Smooth muscle cell (in vitro differentiated cells): ENCODE data around the gene CREB5. TPM values are rescaled to one million over a fixed set of nuclear protein-coding genes. Genes with fewer than 3 reads are reported as not detected.

Experiments used
- DNase-seq: peaks from one replicate; lab custom pipeline; 2025; ENCODE audit not compliant: unreplicated experiment; lab: John Stamatoyannopoulos, UW
- H2AFZ ChIP-seq: fragments of 200-600 bp; sonication (generic); 2 replicates; pipeline ENCODE4 v1.6.0; 2016; ENCODE audit warnings: antibody characterized with exemption, low read depth, mild to moderate bottlenecking
- H3F3A ChIP-seq: fragments of 200-600 bp; sonication (generic); 2 replicates; pipeline ENCODE4 v1.6.0; 2017; ENCODE audit warnings: antibody characterized with exemption, low read depth
- H3K27ac ChIP-seq: fragments of 200-600 bp; sonication (generic); 2 replicates; pipeline ENCODE4 v1.5.1; 2016; ENCODE audit warnings: low read depth, mild to moderate bottlenecking
- H3K27me3 ChIP-seq: fragments of 200-600 bp; sonication (generic); 2 replicates; pipeline ENCODE4 v1.6.1; 2016; ENCODE audit warnings: low read depth, mild to moderate bottlenecking
- H3K36me3 ChIP-seq: fragments of 200-600 bp; sonication (generic); 2 replicates; pipeline ENCODE4 v1.5.1; 2016; ENCODE audit warnings: low read depth
- H3K4me1 ChIP-seq: fragments of 200-600 bp; sonication (generic); 2 replicates; pipeline ENCODE4 v1.5.1; 2016; ENCODE audit warnings: low read depth
- H3K4me2 ChIP-seq: fragments of 200-600 bp; sonication (generic); 2 replicates; pipeline ENCODE4 v1.6.0; 2016; ENCODE audit warnings: mild to moderate bottlenecking
- H3K4me3 ChIP-seq: fragments of 200-600 bp; sonication (generic); 2 replicates; pipeline ENCODE4 v1.5.1; 2016; ENCODE audit warnings: mild to moderate bottlenecking
- H3K79me2 ChIP-seq: fragments of 200-600 bp; sonication (generic); 2 replicates; pipeline ENCODE4 v1.6.0; 2016; ENCODE audit warnings: low read depth, mild to moderate bottlenecking
- H3K9ac ChIP-seq: fragments of 200-600 bp; sonication (generic); 2 replicates; pipeline ENCODE4 v1.6.0; 2016; ENCODE audit warnings: low read depth
- H3K9me3 ChIP-seq: fragments of 200-600 bp; sonication (generic); replicated peaks from 2 replicates; pipeline ENCODE4 v1.5.1; 2016; ENCODE audit warnings: low read depth
- H4K20me1 ChIP-seq: fragments of 200-600 bp; sonication (generic); 2 replicates; pipeline ENCODE4 v1.6.0; 2016; ENCODE audit warnings: low read depth
- WGBS: methylation state at CpG from one replicate; pipeline ENCODE4 v1.1.7; 2016; ENCODE audit warnings: low lambda C conversion rate; 5-methylcytosine and 5-hydroxymethylcytosine counted together
- polyA plus RNA-seq: library from polyadenylated mRNA; unstranded; fragments of >200 nt; fragmentation: Nextera tagmentation; extraction: Ambion mirVana; gene quantifications from 2 replicates; pipeline ENCODE4 v1.2.1, GENCODE V29; 2016
- total RNA-seq: library from RNA; depleted of rRNA; stranded (reverse); fragments of >200 nt; gene quantifications from 2 replicates; pipeline ENCODE4 v1.2.3, GENCODE V29; 2014
- TF ChIP-seq, protein P1 (sequence below): fragments of 200-600 bp; sonication (generic); IDR thresholded peaks from 2 replicates; pipeline ENCODE4 v1.5.1; 2017; ENCODE audit warnings: borderline replicate concordance, mild to moderate bottlenecking, antibody characterized with exemption; ENCODE audit not compliant: insufficient read depth, poor library complexity, severe bottlenecking

Gene CREB5
- total and polyA plus RNA-seq, 2 experiments from 2014 or later: 6.2 to 18.2 TPM

DNA sequence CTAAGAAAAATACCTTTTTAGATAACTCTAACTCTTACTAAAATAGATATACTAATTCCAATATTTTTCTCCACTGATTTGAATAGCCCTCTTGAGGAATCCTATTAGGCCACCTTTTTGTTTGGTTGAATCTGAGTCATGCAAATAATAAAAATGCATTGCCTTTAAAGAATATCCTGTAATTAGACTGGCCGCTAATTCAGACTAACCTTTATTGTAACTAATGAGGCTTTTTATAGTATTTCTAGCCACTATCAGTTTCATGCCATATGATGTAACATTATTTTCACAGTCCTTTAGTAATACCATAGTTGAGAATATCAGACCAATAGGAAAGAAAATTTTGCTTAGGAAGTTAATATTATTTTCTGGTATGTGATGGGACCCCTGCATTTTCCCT lies 90.1 kb downstream of the CREB5 start:
- Histone ChIP-seq H3K27me3 (no peaks in the 10 kb centered on the region), H3K9ac (no peak overlapping the region), H3K9me3 (no peaks in the 10 kb centered on the region), H3K36me3 (no peaks in the 10 kb centered on the region), H2AFZ (no peak overlapping the region), H3K4me3 (no peak overlapping the region), H4K20me1 (no peaks in the 10 kb centered on the region), H3K4me1 (no peaks in the 10 kb centered on the region), H3F3A (no peaks in the 10 kb centered on the region), H3K27ac (no peak overlapping the region), H3K4me2 (no peak overlapping the region), H3K79me2 (no peaks in the 10 kb centered on the region)
- TF ChIP-seq, protein P1, sequence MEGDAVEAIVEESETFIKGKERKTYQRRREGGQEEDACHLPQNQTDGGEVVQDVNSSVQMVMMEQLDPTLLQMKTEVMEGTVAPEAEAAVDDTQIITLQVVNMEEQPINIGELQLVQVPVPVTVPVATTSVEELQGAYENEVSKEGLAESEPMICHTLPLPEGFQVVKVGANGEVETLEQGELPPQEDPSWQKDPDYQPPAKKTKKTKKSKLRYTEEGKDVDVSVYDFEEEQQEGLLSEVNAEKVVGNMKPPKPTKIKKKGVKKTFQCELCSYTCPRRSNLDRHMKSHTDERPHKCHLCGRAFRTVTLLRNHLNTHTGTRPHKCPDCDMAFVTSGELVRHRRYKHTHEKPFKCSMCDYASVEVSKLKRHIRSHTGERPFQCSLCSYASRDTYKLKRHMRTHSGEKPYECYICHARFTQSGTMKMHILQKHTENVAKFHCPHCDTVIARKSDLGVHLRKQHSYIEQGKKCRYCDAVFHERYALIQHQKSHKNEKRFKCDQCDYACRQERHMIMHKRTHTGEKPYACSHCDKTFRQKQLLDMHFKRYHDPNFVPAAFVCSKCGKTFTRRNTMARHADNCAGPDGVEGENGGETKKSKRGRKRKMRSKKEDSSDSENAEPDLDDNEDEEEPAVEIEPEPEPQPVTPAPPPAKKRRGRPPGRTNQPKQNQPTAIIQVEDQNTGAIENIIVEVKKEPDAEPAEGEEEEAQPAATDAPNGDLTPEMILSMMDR: no peak
- WGBS: 93% methylated on average over 1 of the region's 1 CpG
- DNase-seq: no peak

DNA sequence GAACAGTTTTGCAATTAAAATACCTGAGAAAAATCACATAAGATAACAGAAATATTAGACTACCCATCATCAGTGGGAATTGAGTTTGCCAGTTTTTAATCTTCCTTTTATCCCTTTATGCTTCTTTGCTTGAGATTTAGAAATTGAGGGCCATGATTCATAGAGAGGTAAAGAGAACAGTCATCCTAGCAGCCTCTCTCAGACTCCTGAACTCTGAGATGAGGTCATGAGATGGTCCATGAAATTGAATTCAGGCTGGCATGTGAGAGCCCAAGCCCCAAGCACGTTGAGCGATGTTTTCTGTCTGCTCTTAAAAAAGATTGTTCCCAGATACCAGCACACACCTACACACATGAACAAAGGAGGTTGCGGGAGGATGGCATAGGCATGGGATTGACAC lies 91.1 kb downstream of the CREB5 start:
- Histone ChIP-seq H2AFZ (no peak overlapping the region), H3F3A (no peaks in the 10 kb centered on the region), H3K27ac (no peak overlapping the region), H3K9me3 (no peaks in the 10 kb centered on the region), H3K79me2 (no peaks in the 10 kb centered on the region), H4K20me1 (no peaks in the 10 kb centered on the region), H3K27me3 (no peaks in the 10 kb centered on the region), H3K9ac (no peak overlapping the region), H3K4me1 (no peaks in the 10 kb centered on the region), H3K36me3 (no peaks in the 10 kb centered on the region), H3K4me3 (no peak overlapping the region), H3K4me2 (no peak overlapping the region)
- WGBS: 94% methylated on average over 3 of the region's 3 CpGs
- TF ChIP-seq, protein P1: no peak
- no peak for DNase-seq

DNA sequence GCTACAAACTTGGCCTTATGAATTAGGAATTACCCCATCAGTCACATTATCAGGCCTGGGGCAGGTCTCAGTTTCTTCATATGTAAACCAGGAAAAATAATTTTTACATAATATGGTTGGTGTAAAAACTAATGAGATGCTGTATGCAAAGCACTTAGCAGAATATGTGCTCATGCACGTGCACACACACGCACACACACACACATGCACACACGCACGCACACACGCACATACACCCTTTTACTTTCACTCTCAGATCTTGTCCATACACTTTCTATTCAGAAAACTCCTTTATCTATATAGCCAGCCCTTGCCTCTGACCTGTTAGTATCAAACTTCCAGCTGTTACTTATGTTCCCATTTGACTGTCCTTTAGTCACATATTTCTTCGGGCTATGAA lies 92.7 kb downstream of the CREB5 start:
- Histone ChIP-seq H3K9ac (no peak overlapping the region), H3K4me3 (no peak overlapping the region), H3F3A (no peaks in the 10 kb centered on the region), H3K4me2 (no peak overlapping the region), H3K36me3 (no peaks in the 10 kb centered on the region), H3K9me3 (no peaks in the 10 kb centered on the region), H2AFZ (no peak overlapping the region), H3K4me1 (no peaks in the 10 kb centered on the region), H4K20me1 (no peaks in the 10 kb centered on the region), H3K27ac (no peak overlapping the region), H3K79me2 (no peaks in the 10 kb centered on the region), H3K27me3 (no peaks in the 10 kb centered on the region)
- 88% methylated on average over 6 of the region's 6 CpGs for WGBS
- DNase-seq: no peak
- TF ChIP-seq, protein P1: no peak

DNA sequence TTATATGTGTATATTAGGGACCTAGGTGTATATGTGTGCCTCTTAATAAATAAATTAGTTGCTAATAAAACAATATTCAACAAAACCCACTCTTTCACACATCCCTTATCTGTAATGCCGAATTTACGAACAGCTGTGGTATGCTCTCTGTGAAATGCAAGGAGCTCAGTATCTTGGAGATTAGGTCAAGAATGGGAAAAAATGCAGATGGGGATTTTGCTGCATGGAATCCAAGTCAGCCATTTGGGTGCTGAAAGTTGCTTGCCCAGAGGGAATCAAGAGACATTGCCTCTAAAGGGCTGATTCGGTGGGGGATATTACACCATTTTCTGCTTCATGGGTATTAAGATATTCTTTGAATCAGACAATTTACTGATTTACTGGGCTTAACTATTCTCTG lies 93.5 kb downstream of the CREB5 start:
- Histone ChIP-seq H3K4me1 (no peaks in the 10 kb centered on the region), H3K79me2 (no peaks in the 10 kb centered on the region), H4K20me1 (no peaks in the 10 kb centered on the region), H3F3A (no peaks in the 10 kb centered on the region), H3K9me3 (no peaks in the 10 kb centered on the region), H2AFZ (no peak overlapping the region), H3K36me3 (no peaks in the 10 kb centered on the region), H3K27me3 (no peaks in the 10 kb centered on the region), H3K9ac (no peak overlapping the region), H3K4me2 (no peak overlapping the region), H3K4me3 (no peak overlapping the region), H3K27ac (no peak overlapping the region)
- DNase-seq: no peak
- WGBS: 41% methylated on average over 3 of the region's 3 CpGs
- TF ChIP-seq, protein P1: no peak
